Ascending aorta (tissue), 2 donors: ENCODE data around the gene PTGIR. TPM values are rescaled to one million over a fixed set of nuclear protein-coding genes. Genes with fewer than 3 reads are reported as not detected.

Experiments used
- DNase-seq, 2 donors: peaks; one replicate each; pipeline ENCODE4 v3.0.0-alpha.2; 2019; ENCODE audit warnings: low spot score in 2 of 2
- H3K27ac ChIP-seq, 2 donors: fragments of 200-600 bp; sonication (generic); one replicate each; pipeline ENCODE4 v1.5.1; 2016 to 2017; ENCODE audit warnings: mild to moderate bottlenecking in 1 of 2
- H3K27me3 ChIP-seq: fragments of 200-600 bp; sonication (generic); one replicate; pipeline ENCODE4 v1.5.1; 2017
- H3K36me3 ChIP-seq, 2 donors: fragments of 200-600 bp; sonication (generic); one replicate each; pipeline ENCODE4 v1.5.1; 2016
- H3K4me1 ChIP-seq, 2 donors: fragments of 200-600 bp; sonication (generic); one replicate each; pipeline ENCODE4 v1.5.1; 2016 to 2017; ENCODE audit warnings: mild to moderate bottlenecking in 1 of 2
- H3K4me3 ChIP-seq, 2 donors: fragments of 200-600 bp; sonication (generic); one replicate each; pipeline ENCODE4 v1.5.1; 2016 to 2017; ENCODE audit warnings: mild to moderate bottlenecking in 1 of 2
- H3K9me3 ChIP-seq, 2 donors: fragments of 200-600 bp; sonication (generic); one replicate each; pipeline ENCODE4 v1.5.1; 2016
- intact Hi-C: fragments of 100-400 bp; cut with DNase I; formaldehyde crosslinking; loops from one replicate; pipeline ENCODE4 v1.15.1; 2023
- total RNA-seq: library from RNA; depleted of rRNA; stranded (reverse); fragments of >200 nt; gene quantifications from one replicate; pipeline ENCODE4 v1.1.0, GENCODE V29; 2016
- TF ChIP-seq, protein P1 (sequence below), 3 experiments: fragments of 200-600 bp in 2 of 3; fragments of 450-650 bp in 1 of 3; sonication (generic) in 2 of 3; IDR thresholded peaks; one replicate each; pipeline ENCODE4 v1.5.1; 2016 to 2019; ENCODE audit warnings: antibody characterized with exemption in 3 of 3, mild to moderate bottlenecking in 1 of 3, moderate library complexity in 1 of 3

Gene PTGIR
- total RNA-seq, 1 donor from 2014 or later: 120 TPM

GRCh38 chr19:46634656-46635218, 9.8 kb upstream of the PTGIR start:
- Histone ChIP-seq H3K9me3 (no peaks in the 10 kb centered on the region), H3K27ac (peak overlapping the region in 1 of 2 donors; percentile 12), H3K4me1 (peaks cover 17 to 21% of the 10 kb centered on the region in 2 donors), H3K27me3 (no peaks in the 10 kb centered on the region), H3K4me3 (peak overlapping the region; percentile 39 to 65), H3K36me3 (no peaks in the 10 kb centered on the region)
- DNase-seq: no peak
- TF ChIP-seq, protein P1, sequence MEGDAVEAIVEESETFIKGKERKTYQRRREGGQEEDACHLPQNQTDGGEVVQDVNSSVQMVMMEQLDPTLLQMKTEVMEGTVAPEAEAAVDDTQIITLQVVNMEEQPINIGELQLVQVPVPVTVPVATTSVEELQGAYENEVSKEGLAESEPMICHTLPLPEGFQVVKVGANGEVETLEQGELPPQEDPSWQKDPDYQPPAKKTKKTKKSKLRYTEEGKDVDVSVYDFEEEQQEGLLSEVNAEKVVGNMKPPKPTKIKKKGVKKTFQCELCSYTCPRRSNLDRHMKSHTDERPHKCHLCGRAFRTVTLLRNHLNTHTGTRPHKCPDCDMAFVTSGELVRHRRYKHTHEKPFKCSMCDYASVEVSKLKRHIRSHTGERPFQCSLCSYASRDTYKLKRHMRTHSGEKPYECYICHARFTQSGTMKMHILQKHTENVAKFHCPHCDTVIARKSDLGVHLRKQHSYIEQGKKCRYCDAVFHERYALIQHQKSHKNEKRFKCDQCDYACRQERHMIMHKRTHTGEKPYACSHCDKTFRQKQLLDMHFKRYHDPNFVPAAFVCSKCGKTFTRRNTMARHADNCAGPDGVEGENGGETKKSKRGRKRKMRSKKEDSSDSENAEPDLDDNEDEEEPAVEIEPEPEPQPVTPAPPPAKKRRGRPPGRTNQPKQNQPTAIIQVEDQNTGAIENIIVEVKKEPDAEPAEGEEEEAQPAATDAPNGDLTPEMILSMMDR (IDR thresholded peaks at IDR 0.05): no peak
- intact Hi-C loops: no loop called here

DNA sequence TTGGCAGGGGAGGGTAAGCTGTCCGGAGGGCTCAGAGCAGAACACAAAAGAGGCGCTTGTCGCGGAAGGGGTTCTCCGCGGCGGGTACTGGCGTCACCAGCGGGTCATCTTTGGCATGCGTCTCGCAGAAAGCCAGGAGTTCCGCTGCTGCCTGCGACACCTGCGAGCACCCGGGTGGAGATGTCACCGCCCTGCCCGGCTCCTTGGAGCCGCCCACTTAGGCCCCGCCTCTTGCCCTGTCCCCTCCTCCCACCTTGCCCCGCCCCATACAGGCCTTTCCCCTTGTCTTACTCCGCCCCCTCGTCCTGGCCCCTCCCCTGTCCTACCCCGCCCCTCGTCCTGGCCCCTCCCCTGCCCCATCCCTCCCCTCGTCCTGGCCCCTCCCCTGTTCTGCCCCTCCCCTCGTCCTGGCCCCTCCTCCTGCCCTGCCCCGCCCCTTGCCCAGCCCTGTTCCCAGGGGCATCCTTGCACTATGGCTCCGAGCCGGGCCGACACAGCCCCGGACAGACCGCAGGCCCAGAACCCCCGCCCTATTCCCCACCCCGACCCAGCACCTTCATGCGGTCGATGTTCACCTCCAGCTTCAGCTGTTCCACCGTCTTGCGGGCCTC, 9.3 kb upstream of the PTGIR start:
- Histone ChIP-seq H3K36me3 (no peaks in the 10 kb centered on the region), H3K27ac (peak overlapping the region; percentile 19 to 63), H3K27me3 (no peaks in the 10 kb centered on the region), H3K9me3 (no peaks in the 10 kb centered on the region), H3K4me3 (peak overlapping the region; percentile 39 to 65), H3K4me1 (peaks cover 13 to 21% of the 10 kb centered on the region in 2 donors)
- TF ChIP-seq, protein P1 (IDR thresholded peaks at IDR 0.05): no peak
- intact Hi-C loops: no loop called here
- peak; percentile 49 to 91 for DNase-seq

- TF ChIP-seq, protein P1 (IDR thresholded peaks at IDR 0.05): no peak
- Histone ChIP-seq H3K27ac (peak overlapping the region; percentile 19 to 63), H3K4me1 (peaks cover 13 to 22% of the 10 kb centered on the region in 2 donors), H3K4me3 (no peak overlapping the region), H3K9me3 (no peaks in the 10 kb centered on the region), H3K27me3 (no peaks in the 10 kb centered on the region), H3K36me3 (no peaks in the 10 kb centered on the region)
- no peak for DNase-seq
- intact Hi-C loops: no loop called here
Observed at GRCh38 chr19:46633130-46633529, 8.2 kb upstream of the PTGIR start.

- Histone ChIP-seq H3K36me3 (no peaks in the 10 kb centered on the region), H3K27ac (peak overlapping the region; percentile 54 to 81), H3K4me3 (no peak overlapping the region), H3K9me3 (no peaks in the 10 kb centered on the region), H3K27me3 (no peaks in the 10 kb centered on the region), H3K4me1 (peaks cover 13 to 31% of the 10 kb centered on the region in 2 donors)
- no peak for DNase-seq
- TF ChIP-seq, protein P1 (IDR thresholded peaks at IDR 0.05): no peak
- intact Hi-C loops: no loop called here
Observed at GRCh38 chr19:46631481-46631880, 6.6 kb upstream of the PTGIR start.

- no peak overlapping the region for H3K4me3 ChIP-seq
- H3K36me3 ChIP-seq: no peaks in the 10 kb centered on the region
- no peak for DNase-seq
- TF ChIP-seq, protein P1 (IDR thresholded peaks at IDR 0.05): no peak
- no peaks in the 10 kb centered on the region for H3K9me3 ChIP-seq
- intact Hi-C loops: no loop called here
- no peaks in the 10 kb centered on the region for H3K27me3 ChIP-seq
- H3K4me1 ChIP-seq: peaks cover 21 to 38% of the 10 kb centered on the region in 2 donors
- H3K27ac ChIP-seq: peak overlapping the region; percentile 54 to 81
Observed at GRCh38 chr19:46630586-46631205, 5.8 kb upstream of the PTGIR start.
